PC-3 (cell line): ENCODE measurements around the gene EXOSC10. TPM values are rescaled to one million over a fixed set of nuclear protein-coding genes. Genes with fewer than 3 reads are reported as not detected.

Experiments used
- ATAC-seq: fragments of 200-7000 bp; cut with Tn5 transposase; 2 replicates; pipeline ENCODE4 v1.9.1; 2020; ENCODE audit warnings: mild to moderate bottlenecking, moderate library complexity
- BruUV-seq: library from RNA; stranded (reverse); fragments of 400-500 nt; replicated peaks from 2 replicates; lab custom pipeline; 2021; lab: Mats Ljungman, UMichigan
- CTCF ChIA-PET: fragments of 300-600 bp; sonication (Branson Sonifier 250); formaldehyde crosslinking; loops from one replicate; lab custom pipeline; 2022; ENCODE audit warnings: antibody characterized with exemption; lab: Charles Lee
- POLR2A ChIA-PET: fragments of 300-600 bp; sonication (Branson Sonifier 250); formaldehyde crosslinking; loops from one replicate; lab custom pipeline; 2022; ENCODE audit warnings: antibody characterized with exemption; ENCODE audit not compliant: unreplicated experiment; lab: Charles Lee
- DNase-seq: peaks from one replicate; pipeline ENCODE4 v3.0.0-alpha.2; 2015
- H2AFZ ChIP-seq: fragments of 300-600 bp; sonication (generic); 2 replicates; pipeline ENCODE4 v1.6.0; 2016; ENCODE audit warnings: antibody characterized with exemption, low read length
- H3F3A ChIP-seq: fragments of 300-600 bp; sonication (generic); one replicate; pipeline ENCODE4 v1.6.0; 2017; ENCODE audit warnings: antibody characterized with exemption, low read length, control low read depth, mild to moderate bottlenecking; ENCODE audit not compliant: unreplicated experiment
- H3K27ac ChIP-seq: fragments of 300-600 bp; sonication (generic); 2 replicates; pipeline ENCODE4 v1.5.1; 2016; ENCODE audit warnings: mild to moderate bottlenecking, low read length
- H3K27me3 ChIP-seq: fragments of 300-600 bp; sonication (generic); 2 replicates; pipeline ENCODE4 v1.6.1; 2016; ENCODE audit warnings: low read length, mixed read lengths
- H3K36me3 ChIP-seq: fragments of 300-600 bp; sonication (generic); 2 replicates; pipeline ENCODE4 v1.6.1; 2016; ENCODE audit warnings: low read depth, mixed run types, low read length, mixed read lengths
- H3K4me1 ChIP-seq: fragments of 300-600 bp; sonication (generic); 2 replicates; pipeline ENCODE4 v1.5.1; 2016; ENCODE audit warnings: low read length; ENCODE audit not compliant: insufficient read depth
- H3K4me2 ChIP-seq: fragments of 300-600 bp; sonication (generic); 2 replicates; pipeline ENCODE4 v1.6.0; 2016; ENCODE audit warnings: low read length
- H3K4me3 ChIP-seq: fragments of 300-600 bp; sonication (generic); 2 replicates; pipeline ENCODE4 v1.5.1; 2016; ENCODE audit warnings: mild to moderate bottlenecking, low read length, mixed read lengths
- H3K79me2 ChIP-seq: fragments of 300-600 bp; sonication (generic); 2 replicates; pipeline ENCODE4 v1.6.1; 2017; ENCODE audit warnings: low read length, mixed read lengths
- H3K9ac ChIP-seq: fragments of 300-600 bp; sonication (generic); 2 replicates; pipeline ENCODE4 v1.6.0; 2016; ENCODE audit warnings: mild to moderate bottlenecking, low read length
- H3K9me2 ChIP-seq: fragments of 300-600 bp; sonication (generic); replicated peaks from 2 replicates; pipeline ENCODE4 v1.6.1; 2016; ENCODE audit warnings: mixed run types, low read length, mixed read lengths
- H3K9me3 ChIP-seq: fragments of 300-600 bp; sonication (generic); 2 replicates; pipeline ENCODE4 v1.6.1; 2016; ENCODE audit warnings: low read length, mixed read lengths
- H4K20me1 ChIP-seq: fragments of 300-600 bp; sonication (generic); 2 replicates; pipeline ENCODE4 v1.6.1; 2016; ENCODE audit warnings: low read length, mixed read lengths
- EZH2 ChIP-seq: fragments of 300-600 bp; sonication (generic); IDR thresholded peaks from one replicate; pipeline ENCODE4 v1.6.1; 2017; ENCODE audit warnings: antibody characterized with exemption, mild to moderate bottlenecking, low read length; ENCODE audit not compliant: unreplicated experiment
- EZH2phosphoT487 ChIP-seq: fragments of 300-600 bp; sonication (generic); IDR thresholded peaks from 2 replicates; pipeline ENCODE4 v1.6.1; 2018; ENCODE audit warnings: mild to moderate bottlenecking, antibody characterized with exemption, low read length, borderline replicate concordance
- intact Hi-C: fragments of 100-400 bp; cut with micrococcal nuclease; formaldehyde crosslinking; loops from 2 replicates; pipeline ENCODE4 v1.9.0; 2023
- total RNA-seq: library from RNA; depleted of rRNA; stranded (reverse); fragments of >200 nt; gene quantifications from 2 replicates; pipeline ENCODE4 v1.2.3, GENCODE V29; 2014
- TF ChIP-seq, protein P1 (sequence below): fragments of 300-600 bp; sonication (generic); conservative IDR thresholded peaks from 2 replicates; pipeline ENCODE4 v1.5.1; 2017; ENCODE audit warnings: antibody characterized with exemption, low read depth, mild to moderate bottlenecking, low read length

EXOSC10 gene
- total RNA-seq, 1 experiment from 2014 or later = 96.3 TPM

DNA sequence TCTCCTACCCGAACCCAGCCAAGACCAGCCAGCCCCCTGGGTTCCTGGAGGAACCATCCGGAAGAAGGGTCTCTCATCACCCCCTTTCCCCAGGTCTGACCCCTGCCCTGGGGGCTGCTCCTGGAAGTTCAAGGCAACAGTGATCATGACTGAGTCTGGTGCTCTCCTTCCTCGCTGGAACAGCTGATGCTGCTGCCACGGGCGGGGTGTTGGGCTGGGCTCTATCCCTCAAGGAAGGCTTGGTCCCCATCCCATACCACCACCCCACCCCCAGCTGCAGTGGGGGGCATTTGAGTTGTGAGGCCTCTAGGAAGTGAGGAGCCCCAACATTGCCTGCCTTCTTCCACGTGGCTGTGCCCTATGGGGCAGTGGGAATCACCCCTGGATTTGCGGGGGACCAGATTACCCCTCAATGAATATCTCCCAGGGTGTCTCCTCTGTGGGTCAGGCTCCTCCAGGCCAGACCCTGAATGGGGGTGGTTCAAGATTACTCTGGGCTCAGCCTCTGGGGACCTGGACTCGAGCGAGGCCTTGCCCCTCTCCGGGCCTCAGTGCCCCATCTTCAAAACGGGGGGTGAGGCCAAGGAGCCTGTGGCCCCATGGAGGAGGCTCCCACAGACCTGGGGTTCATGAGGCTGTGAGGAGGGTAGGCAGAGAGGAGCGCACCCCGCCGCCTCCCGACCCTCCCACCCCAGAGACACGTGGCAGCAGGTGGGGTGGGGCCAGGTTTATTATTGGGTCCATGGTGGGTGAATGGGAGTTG, 55.4 kb downstream of the EXOSC10 start:
- TF ChIP-seq, protein P1, sequence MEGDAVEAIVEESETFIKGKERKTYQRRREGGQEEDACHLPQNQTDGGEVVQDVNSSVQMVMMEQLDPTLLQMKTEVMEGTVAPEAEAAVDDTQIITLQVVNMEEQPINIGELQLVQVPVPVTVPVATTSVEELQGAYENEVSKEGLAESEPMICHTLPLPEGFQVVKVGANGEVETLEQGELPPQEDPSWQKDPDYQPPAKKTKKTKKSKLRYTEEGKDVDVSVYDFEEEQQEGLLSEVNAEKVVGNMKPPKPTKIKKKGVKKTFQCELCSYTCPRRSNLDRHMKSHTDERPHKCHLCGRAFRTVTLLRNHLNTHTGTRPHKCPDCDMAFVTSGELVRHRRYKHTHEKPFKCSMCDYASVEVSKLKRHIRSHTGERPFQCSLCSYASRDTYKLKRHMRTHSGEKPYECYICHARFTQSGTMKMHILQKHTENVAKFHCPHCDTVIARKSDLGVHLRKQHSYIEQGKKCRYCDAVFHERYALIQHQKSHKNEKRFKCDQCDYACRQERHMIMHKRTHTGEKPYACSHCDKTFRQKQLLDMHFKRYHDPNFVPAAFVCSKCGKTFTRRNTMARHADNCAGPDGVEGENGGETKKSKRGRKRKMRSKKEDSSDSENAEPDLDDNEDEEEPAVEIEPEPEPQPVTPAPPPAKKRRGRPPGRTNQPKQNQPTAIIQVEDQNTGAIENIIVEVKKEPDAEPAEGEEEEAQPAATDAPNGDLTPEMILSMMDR = no peak
- no peak overlapping the region for H3K4me2 ChIP-seq
- no peak overlapping the region for H3K27ac ChIP-seq
- intact Hi-C loops = no loop called here
- H4K20me1 ChIP-seq = no peaks in the 10 kb centered on the region
- no peaks in the 10 kb centered on the region for H3K9me2 ChIP-seq
- no TSS peak for BruUV-seq
- no peaks in the 10 kb centered on the region for H3K9me3 ChIP-seq
- no peaks in the 10 kb centered on the region for H3K79me2 ChIP-seq
- H3K27me3 ChIP-seq = no peaks in the 10 kb centered on the region
- H2AFZ ChIP-seq = no peak overlapping the region
- POLR2A ChIA-PET = no interaction called here
- no peaks in the 10 kb centered on the region for H3F3A ChIP-seq
- no peak overlapping the region for H3K9ac ChIP-seq
- no peak for ATAC-seq
- no peaks in the 10 kb centered on the region for H3K4me1 ChIP-seq
- DNase-seq = no peak
- CTCF ChIA-PET = no interaction called here
- no peak overlapping the region for H3K4me3 ChIP-seq
- no peaks in the 10 kb centered on the region for H3K36me3 ChIP-seq

DNA sequence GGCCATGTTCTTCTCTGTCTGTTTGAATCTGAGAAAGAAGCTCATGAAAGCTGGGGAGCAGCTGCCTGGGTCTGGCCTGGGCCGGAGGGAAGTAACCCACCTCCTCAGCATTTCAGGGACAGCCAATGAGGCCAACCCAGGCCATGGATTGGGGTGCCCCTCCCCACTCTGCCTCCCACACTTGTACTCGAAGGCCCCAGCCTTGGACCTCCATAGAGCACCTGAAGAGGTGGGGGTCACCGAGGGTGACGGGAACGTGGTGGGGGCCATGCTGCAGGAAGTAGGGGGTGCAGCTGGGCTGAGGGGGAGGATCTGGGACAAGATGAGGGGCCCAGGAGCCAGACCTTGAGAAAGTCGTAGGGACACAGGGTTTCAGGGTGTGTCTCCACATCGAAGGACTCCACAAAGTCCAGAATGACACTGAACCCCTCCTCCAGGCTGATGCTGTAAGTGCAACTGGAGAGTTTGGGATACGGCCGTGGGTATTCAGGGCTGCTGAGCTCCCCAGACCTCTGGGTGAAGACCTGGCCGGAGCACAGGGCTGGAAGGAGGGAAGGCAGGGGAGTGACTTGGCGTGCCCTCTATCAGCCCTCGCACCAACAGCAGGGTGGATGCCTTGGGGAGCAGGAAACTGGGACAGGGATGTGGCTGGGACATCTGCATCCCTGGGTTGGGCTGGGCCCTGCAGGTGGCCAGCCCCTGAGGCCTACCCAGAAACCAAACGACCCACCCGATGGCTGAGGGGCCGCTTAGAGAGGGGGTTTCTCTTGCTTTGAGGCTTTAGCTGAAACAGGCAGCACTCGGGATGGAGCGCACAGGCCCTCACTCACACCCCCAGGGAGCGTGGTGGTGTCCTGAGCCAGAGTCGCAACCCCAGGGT, 56.4 kb downstream of the EXOSC10 start:
- POLR2A ChIA-PET = no interaction called here
- TF ChIP-seq EZH2 (no peak), EZH2phosphoT487 (no peak)
- TF ChIP-seq, protein P1 = no peak
- H3K9me3 ChIP-seq = no peaks in the 10 kb centered on the region
- no peaks in the 10 kb centered on the region for H3K27me3 ChIP-seq
- no peak overlapping the region for H3K9ac ChIP-seq
- intact Hi-C loops = no loop called here
- no peak overlapping the region for H2AFZ ChIP-seq
- no peaks in the 10 kb centered on the region for H3K79me2 ChIP-seq
- H3K27ac ChIP-seq = no peak overlapping the region
- H3K4me1 ChIP-seq = no peaks in the 10 kb centered on the region
- no peak overlapping the region for H3K4me2 ChIP-seq
- no peak overlapping the region for H3K4me3 ChIP-seq
- no peak for DNase-seq
- H3F3A ChIP-seq = no peaks in the 10 kb centered on the region
- H3K36me3 ChIP-seq = no peaks in the 10 kb centered on the region
- no peaks in the 10 kb centered on the region for H4K20me1 ChIP-seq
- CTCF ChIA-PET = no interaction called here
- BruUV-seq = no TSS peak
- ATAC-seq = no peak
- H3K9me2 ChIP-seq = no peaks in the 10 kb centered on the region

DNA sequence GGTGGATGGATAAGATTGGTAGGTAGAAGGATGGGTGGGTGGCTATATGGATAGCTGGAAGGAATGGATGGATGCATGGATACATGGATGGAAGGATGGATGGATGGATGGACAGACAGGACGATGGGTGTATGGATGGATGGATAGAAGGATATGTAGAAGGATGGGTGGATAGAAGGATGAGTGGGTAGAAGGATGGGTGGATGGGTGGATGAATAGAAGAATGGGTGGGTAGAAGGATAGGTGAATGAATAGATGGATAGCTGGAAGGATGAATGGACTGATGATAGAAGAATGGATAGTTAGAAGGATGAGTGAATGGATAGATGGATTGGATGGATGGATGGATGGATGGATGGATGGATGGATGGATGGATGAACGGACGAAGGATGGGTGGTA, 57.6 kb downstream of the EXOSC10 start:
- no peak overlapping the region for H3K27ac ChIP-seq
- BruUV-seq = no TSS peak
- no peak overlapping the region for H3K9ac ChIP-seq
- intact Hi-C loops = no loop called here
- CTCF ChIA-PET = no interaction called here
- H3K9me3 ChIP-seq = no peaks in the 10 kb centered on the region
- H3F3A ChIP-seq = no peaks in the 10 kb centered on the region
- H4K20me1 ChIP-seq = no peaks in the 10 kb centered on the region
- no peak for DNase-seq
- H3K36me3 ChIP-seq = no peaks in the 10 kb centered on the region
- H3K9me2 ChIP-seq = no peaks in the 10 kb centered on the region
- H3K27me3 ChIP-seq = no peaks in the 10 kb centered on the region
- H2AFZ ChIP-seq = no peak overlapping the region
- no peak overlapping the region for H3K4me2 ChIP-seq
- no peaks in the 10 kb centered on the region for H3K79me2 ChIP-seq
- ATAC-seq = no peak
- no peak for TF ChIP-seq EZH2phosphoT487
- TF ChIP-seq, protein P1 = no peak
- TF ChIP-seq EZH2 = no peak
- H3K4me3 ChIP-seq = no peak overlapping the region
- POLR2A ChIA-PET = no interaction called here
- no peaks in the 10 kb centered on the region for H3K4me1 ChIP-seq
